Measurements from ENCODE around the gene CAMKK2.
"Not testable (repeated sequence)": the region's sequence is repeated elsewhere in the genome, so short reads cannot be mapped to it uniquely, and the experiment has no call there.

The CAMKK2 gene

DNA sequence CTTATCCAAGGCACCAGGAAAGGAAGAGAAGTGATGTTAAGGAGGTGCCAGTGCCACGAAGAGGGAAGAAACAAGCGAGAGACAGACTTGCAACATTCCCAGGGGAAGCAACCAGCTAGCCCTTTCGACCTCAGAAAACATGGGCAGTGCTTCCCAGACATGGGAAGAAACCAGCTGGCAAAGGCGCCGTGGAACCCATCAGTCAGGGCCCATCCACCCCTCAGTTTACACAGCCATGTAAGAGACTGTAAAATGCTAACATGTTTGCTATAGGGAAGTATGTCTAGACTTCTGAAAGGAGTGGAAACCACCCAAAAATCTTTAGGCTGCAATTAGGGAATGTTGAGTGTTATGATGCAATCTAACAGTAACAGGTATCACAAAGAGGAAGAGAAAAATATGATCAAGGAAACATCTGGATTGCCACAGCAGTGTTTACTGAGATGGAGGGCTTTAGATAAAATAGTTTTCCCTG lies 29.4 kb upstream of the CAMKK2 start:
- ChIA-PET POLR2A (no interaction called here), CTCF (interaction anchor here (10.8 to 16.4 kb wide), 2 partner anchors 8 to 118 kb away, joined by 140 to 371 read pairs; no protein-coding TSS in a partner anchor)
- DNase-seq (ENCODE audit: low read depth, low spot score) = no peak
- no peak for TF ChIP-seq CTCF (IDR thresholded peaks at IDR 0.05; ENCODE audit: insufficient read depth, low read length, missing control alignments)
- no peak overlapping the region for H3K4me3 ChIP-seq (ENCODE audit: low read depth, low read length)

DNA sequence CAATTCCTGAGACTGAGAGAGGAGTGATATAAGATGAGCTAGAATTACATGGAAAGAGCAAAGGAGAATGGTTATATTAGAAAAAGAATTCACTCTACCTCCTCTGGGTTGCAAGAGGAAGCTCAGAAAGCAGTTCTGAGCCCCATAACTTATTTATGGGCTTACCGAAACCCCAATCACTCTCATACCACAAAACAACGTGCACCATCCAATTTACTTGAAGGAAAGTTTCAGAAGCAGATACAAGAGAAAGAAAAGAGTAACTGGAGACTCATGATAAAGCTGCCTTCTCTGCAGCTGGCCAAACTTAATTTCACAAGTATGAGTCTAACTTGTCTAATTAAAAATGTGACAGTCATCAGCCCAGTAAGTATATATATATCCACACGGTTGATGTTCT lies 27.4 kb upstream of the CAMKK2 start:
- DNase-seq (ENCODE audit: low read depth, low spot score) = no peak
- TF ChIP-seq CTCF (IDR thresholded peaks at IDR 0.05; ENCODE audit: insufficient read depth, low read length, missing control alignments) = no peak
- no peak overlapping the region for H3K4me3 ChIP-seq (ENCODE audit: low read depth, low read length)
- CTCF ChIA-PET = interaction anchor here (10.8 kb wide), 1 partner anchor 10 kb away, joined by 140 read pairs; no protein-coding TSS in a partner anchor
- POLR2A ChIA-PET = no interaction called here

DNA sequence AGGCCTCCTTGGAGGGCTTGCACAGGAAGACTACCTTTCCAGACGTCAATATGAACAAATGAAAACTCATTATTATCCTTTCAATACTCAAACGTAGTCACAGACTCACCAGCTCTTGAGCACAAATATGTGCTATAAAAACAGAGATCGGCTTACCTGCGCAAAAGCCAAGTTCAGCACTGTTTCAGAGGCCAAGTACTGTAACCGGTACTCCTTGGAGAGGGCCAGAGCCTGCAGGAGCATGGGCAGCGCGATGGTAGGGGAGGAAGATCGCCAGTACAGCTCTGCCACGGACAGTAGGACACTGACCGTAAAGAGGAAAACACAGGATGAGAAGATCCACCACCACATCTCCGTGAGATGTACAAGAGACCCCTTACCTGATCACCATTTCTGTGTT lies 21.6 kb upstream of the CAMKK2 start:
- H3K4me3 ChIP-seq (ENCODE audit: low read depth, low read length) = no peak overlapping the region
- no peak for TF ChIP-seq CTCF (IDR thresholded peaks at IDR 0.05; ENCODE audit: insufficient read depth, low read length, missing control alignments)
- no peak for DNase-seq (ENCODE audit: low read depth, low spot score)
- POLR2A ChIA-PET = interaction anchor here (1.0 kb wide), 1 partner anchor 35 kb away, joined by 3 read pairs; no protein-coding TSS in a partner anchor
- CTCF ChIA-PET = interaction anchor here (2.4 to 10.8 kb wide), 2 partner anchors 16 to 125 kb away, joined by 9 to 140 read pairs; no protein-coding TSS in a partner anchor

DNA sequence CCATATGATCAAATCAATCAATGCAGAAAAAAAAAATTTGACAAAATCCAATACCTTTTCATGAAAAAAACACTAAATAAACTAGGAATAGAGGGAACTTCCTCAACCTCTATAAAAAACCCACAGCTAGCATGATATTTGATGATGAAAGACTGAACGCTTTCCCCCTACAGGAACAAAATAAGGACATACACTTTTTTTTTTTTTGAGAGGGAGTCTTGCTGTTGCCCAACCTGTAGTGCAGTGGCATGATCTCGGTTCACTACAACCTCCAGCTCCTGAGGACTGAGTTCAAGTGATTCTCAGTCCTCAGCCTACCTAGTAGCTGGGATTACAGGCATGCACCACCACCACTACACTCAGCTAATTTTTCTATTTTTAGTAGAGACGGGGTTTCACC lies 17.9 kb upstream of the CAMKK2 start:
- CTCF ChIA-PET = interaction anchor here (1.3 to 1.5 kb wide), 2 partner anchors 20 to 128 kb away, joined by 4 to 8 read pairs; no protein-coding TSS in a partner anchor
- H3K4me3 ChIP-seq (ENCODE audit: low read depth, low read length) = no peak overlapping the region
- TF ChIP-seq CTCF (IDR thresholded peaks at IDR 0.05; ENCODE audit: insufficient read depth, low read length, missing control alignments) = no peak
- no peak for DNase-seq (ENCODE audit: low read depth, low spot score)
- POLR2A ChIA-PET = no interaction called here

DNA sequence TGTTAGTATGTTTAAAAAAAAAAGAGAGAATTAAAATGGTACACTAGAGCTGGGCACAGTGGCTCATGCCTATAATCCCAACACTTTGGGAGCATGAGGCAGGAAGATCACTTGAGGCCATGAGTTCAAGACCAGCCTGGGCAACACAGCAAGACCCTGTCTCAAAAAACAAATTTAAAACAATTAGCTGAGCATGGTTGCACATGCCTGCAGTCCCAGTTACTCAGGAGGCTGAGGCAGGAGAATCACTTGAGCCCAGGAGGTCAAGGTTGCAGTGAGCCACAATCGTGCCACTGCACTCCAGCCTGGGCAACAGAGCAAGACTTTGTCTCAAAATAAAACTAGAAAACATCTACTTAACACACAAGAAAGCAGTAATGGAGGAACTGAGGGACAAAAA lies 13.7 kb upstream of the CAMKK2 start:
- DNase-seq (ENCODE audit: low read depth, low spot score); CTCF ChIA-PET; H3K4me3 ChIP-seq (ENCODE audit: low read depth, low read length); POLR2A ChIA-PET: not testable (repeated sequence)

- CTCF ChIA-PET = interaction anchor here (4.6 kb wide), 1 partner anchor 26 kb away, joined by 22 read pairs; no protein-coding TSS in a partner anchor
- not testable (repeated sequence) for H3K4me3 ChIP-seq (ENCODE audit: low read depth, low read length); DNase-seq (ENCODE audit: low read depth, low spot score)
- POLR2A ChIA-PET = interaction anchor here (0.7 kb wide), 1 partner anchor 229 kb away, joined by 4 read pairs; no protein-coding TSS in a partner anchor
Observed at GRCh38 chr12:121307397-121307796, 10.9 kb upstream of the CAMKK2 start.

DNA sequence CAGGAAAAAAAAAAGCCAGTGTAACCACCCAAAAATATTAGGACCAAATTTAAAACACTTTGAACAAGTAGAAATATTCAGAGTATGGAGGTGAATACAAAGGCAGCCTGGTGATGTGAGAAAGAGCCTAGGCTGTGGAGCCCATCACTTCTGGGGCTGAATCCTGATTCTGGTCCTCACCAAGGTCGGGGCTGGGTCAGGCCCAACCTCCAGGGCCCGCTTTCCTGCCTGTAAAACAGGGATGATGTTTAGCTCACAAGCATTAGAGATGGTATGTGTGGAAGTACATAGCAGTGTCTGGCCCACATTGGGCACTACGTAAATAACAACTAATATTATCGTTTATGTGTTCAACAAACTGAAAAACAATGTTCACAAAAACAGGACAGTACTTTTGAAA lies 7.8 kb upstream of the CAMKK2 start:
- no peak for DNase-seq (ENCODE audit: low read depth, low spot score)
- CTCF ChIA-PET = interaction anchor here (4.6 kb wide), 1 partner anchor 29 kb away, joined by 22 read pairs; no protein-coding TSS in a partner anchor
- POLR2A ChIA-PET = no interaction called here
- TF ChIP-seq CTCF (IDR thresholded peaks at IDR 0.05; ENCODE audit: insufficient read depth, low read length, missing control alignments) = no peak
- H3K4me3 ChIP-seq (ENCODE audit: low read depth, low read length) = no peak overlapping the region

All from AG04449 (cell line).